NT2/D1 (cell line): Measurements from ENCODE around the gene ASNS.

ENCODE experiments used
- DNase-seq: peaks from one replicate; pipeline ENCODE4 v3.0.0-alpha.2; 2011; ENCODE audit warnings: low read depth, low spot score
- H3K27me3 ChIP-seq: 2 replicates; pipeline ENCODE4 v1.6.0; 2011; ENCODE audit warnings: mild to moderate bottlenecking; ENCODE audit not compliant: insufficient read length, insufficient read depth
- H3K36me3 ChIP-seq: 2 replicates; pipeline ENCODE4 v1.6.1; 2011; ENCODE audit warnings: mild to moderate bottlenecking, low read length, mixed read lengths; ENCODE audit not compliant: insufficient read depth, insufficient read length
- H3K4me1 ChIP-seq: 2 replicates; pipeline ENCODE4 v1.5.1; 2011; ENCODE audit not compliant: insufficient read depth, insufficient read length
- H3K4me3 ChIP-seq: 2 replicates; pipeline ENCODE4 v1.5.1; 2011; ENCODE audit warnings: low read depth; ENCODE audit not compliant: insufficient read length
- H3K9ac ChIP-seq: 2 replicates; pipeline ENCODE4 v1.6.0; 2011; ENCODE audit warnings: low read depth; ENCODE audit not compliant: insufficient read length
- H3K9me3 ChIP-seq: 2 replicates; pipeline ENCODE4 v1.5.1; 2011; ENCODE audit warnings: mild to moderate bottlenecking, low read length; ENCODE audit not compliant: insufficient read depth
- SUZ12 ChIP-seq: IDR thresholded peaks from 2 replicates; pipeline ENCODE4 v1.6.1; 2011; ENCODE audit not compliant: insufficient read length, insufficient read depth; ENCODE audit errors: extremely low read depth
- YY1 ChIP-seq: IDR thresholded peaks from 2 replicates; pipeline ENCODE4 v1.6.1; 2011; ENCODE audit not compliant: insufficient read length, insufficient read depth
- ZNF274 ChIP-seq: IDR thresholded peaks from 2 replicates; pipeline ENCODE4 v1.6.1; 2011; ENCODE audit warnings: mild to moderate bottlenecking, low read depth, low read length

ASNS gene

DNA sequence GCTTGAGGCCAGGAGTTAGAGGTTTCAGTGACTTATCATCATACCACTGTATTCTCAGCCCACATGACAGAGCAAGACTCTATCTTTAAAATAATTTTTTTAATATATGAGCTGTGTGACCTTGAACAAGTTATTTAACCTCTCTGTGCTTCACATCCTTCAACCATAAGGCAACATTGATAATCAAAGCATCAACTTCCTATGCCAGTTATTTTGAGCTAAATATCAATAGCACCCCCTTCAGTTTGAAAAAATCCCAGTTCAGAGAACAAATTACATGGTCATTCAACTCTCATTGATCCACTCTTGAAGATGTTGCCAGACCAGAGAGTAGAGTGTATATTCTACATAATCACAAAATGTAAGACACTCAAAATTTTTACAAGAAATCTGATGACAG lies 53.0 kb downstream of the ASNS start:
- Histone ChIP-seq H3K9me3 (no peaks in the 10 kb centered on the region), H3K27me3 (no peaks in the 10 kb centered on the region), H3K9ac (no peak overlapping the region), H3K4me3 (no peak overlapping the region), H3K36me3 (no peaks in the 10 kb centered on the region), H3K4me1 (no peaks in the 10 kb centered on the region)
- no peak for TF ChIP-seq ZNF274
- no peak for TF ChIP-seq SUZ12
- TF ChIP-seq YY1, result no peak
- peak; percentile 28 for DNase-seq

DNA sequence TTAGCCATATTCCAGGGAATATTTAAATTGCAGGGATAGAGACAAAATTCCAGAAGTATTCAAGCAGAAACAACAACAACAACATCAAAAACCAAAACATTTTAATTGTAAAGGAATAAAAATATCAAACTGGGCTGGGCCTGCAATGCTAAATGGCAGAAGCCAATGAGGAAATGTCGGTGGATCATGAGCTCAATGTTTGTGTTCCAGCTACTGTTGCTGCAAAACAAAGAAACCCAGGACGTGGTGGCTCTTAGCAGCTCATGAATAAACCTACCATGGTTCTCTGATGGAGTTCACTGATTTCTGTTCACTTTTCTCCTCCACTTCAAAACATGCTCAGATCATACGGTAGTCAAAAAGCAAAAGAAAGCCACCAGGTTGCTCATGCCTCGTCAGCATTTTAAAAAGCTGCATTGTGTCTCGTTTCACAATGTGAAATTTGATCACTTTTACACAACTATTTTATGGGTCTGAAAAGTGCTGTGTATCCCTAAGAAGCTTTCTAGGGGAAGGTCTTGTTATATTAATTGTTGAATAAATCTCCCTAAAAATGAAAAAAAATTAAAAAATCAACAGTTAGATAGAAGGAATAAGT lies 54.0 kb downstream of the ASNS start:
- TF ChIP-seq YY1 (no peak), SUZ12 (no peak), ZNF274 (no peak)
- H3K9me3 ChIP-seq, result no peaks in the 10 kb centered on the region
- H3K27me3 ChIP-seq, result no peaks in the 10 kb centered on the region
- H3K36me3 ChIP-seq, result no peaks in the 10 kb centered on the region
- no peak for DNase-seq
- no peaks in the 10 kb centered on the region for H3K4me1 ChIP-seq
- no peak overlapping the region for H3K4me3 ChIP-seq
- no peak overlapping the region for H3K9ac ChIP-seq
